ENCODE data around the gene ZPBP2.

- TF ChIP-seq EP300 (IDR thresholded peaks at IDR 0.05) (no peak), POLR2A (IDR thresholded peaks at IDR 0.05) (no peak)
Observed at GRCh38 chr17:39823407-39824054, 44.5 kb upstream of the ZPBP2 start.

All from upper lobe of left lung (tissue), 4 donors.